CD14-positive monocyte (primary cell): Measurements from ENCODE around the gene LOXL3. TPM values are rescaled to one million over a fixed set of nuclear protein-coding genes. Genes with fewer than 3 reads are reported as not detected.
A peak's percentile ranks its signal among the peaks of the same experiment; 100 is the strongest.

Experiments
- DNase-seq, 3 donors: peaks; one replicate each; pipeline ENCODE4 v3.0.0-alpha.2; 2011 to 2022
- H2AFZ ChIP-seq: 2 replicates; pipeline ENCODE4 v1.6.0; 2012; ENCODE audit warnings: mild to moderate bottlenecking, low read depth, low read length, inconsistent platforms; ENCODE audit not compliant: insufficient read depth, poor library complexity, severe bottlenecking
- H3K27ac ChIP-seq, 2 donors: 1 replicate in 1 of 2; 2 replicates in 1 of 2; pipeline ENCODE4 v1.5.1; 2012 to 2013; ENCODE audit warnings: low read length in 2 of 2, control low read depth in 1 of 2, inconsistent platforms in 1 of 2, low read depth in 1 of 2, mild to moderate bottlenecking in 1 of 2
- H3K27me3 ChIP-seq, 2 donors: one replicate each; pipeline versions ENCODE4 v1.6.0 to v1.6.1; 2011 to 2013; ENCODE audit warnings: low read length in 2 of 2; ENCODE audit not compliant: control insufficient read depth in 2 of 2, insufficient read depth in 2 of 2
- H3K36me3 ChIP-seq, 2 donors: replicated peaks in 1 of 2; 1 replicate in 1 of 2; 2 replicates in 1 of 2; pipeline versions ENCODE4 v1.5.1 to v1.6.1; 2012 to 2013; ENCODE audit warnings: low read length in 2 of 2, control low read depth in 1 of 2, inconsistent platforms in 1 of 2, mild to moderate bottlenecking in 1 of 2; ENCODE audit not compliant: insufficient read depth in 2 of 2, control insufficient read depth in 1 of 2
- H3K4me1 ChIP-seq, 2 donors: 1 replicate in 1 of 2; 2 replicates in 1 of 2; pipeline versions ENCODE4 v1.5.1 to v1.6.1; 2012 to 2013; ENCODE audit warnings: low read length in 2 of 2, control low read depth in 1 of 2, inconsistent platforms in 1 of 2, mild to moderate bottlenecking in 1 of 2, moderate library complexity in 1 of 2; ENCODE audit not compliant: insufficient read depth in 2 of 2, control insufficient read depth in 1 of 2
- H3K4me2 ChIP-seq: replicated peaks from 2 replicates; pipeline ENCODE3; 2012; ENCODE audit warnings: low read length, moderate library complexity, mild to moderate bottlenecking; ENCODE audit not compliant: poor library complexity, severe bottlenecking; ENCODE audit errors: extremely low read depth
- H3K4me3 ChIP-seq, 3 experiments: fragments of 200-600 bp in 1 of 3; sonication (generic) in 1 of 3; replicated peaks in 1 of 3; 1 replicate in 2 of 3; 2 replicates in 1 of 3; pipeline ENCODE4 v1.5.1; 2011 to 2013; ENCODE audit warnings: low read length in 3 of 3, mild to moderate bottlenecking in 3 of 3, control low read depth in 2 of 3, low read depth in 2 of 3, inconsistent platforms in 1 of 3, moderate library complexity in 1 of 3
- H3K79me2 ChIP-seq: 2 replicates; pipeline ENCODE4 v1.6.0; 2012; ENCODE audit warnings: mild to moderate bottlenecking, control low read depth, inconsistent platforms, low read length, moderate library complexity; ENCODE audit not compliant: insufficient read depth
- H3K9ac ChIP-seq: 2 replicates; pipeline ENCODE4 v1.6.0; 2017; ENCODE audit warnings: low read length, mild to moderate bottlenecking; ENCODE audit not compliant: insufficient read depth, poor library complexity, severe bottlenecking
- H3K9me3 ChIP-seq, 2 donors: replicated peaks in 1 of 2; 1 replicate in 1 of 2; 2 replicates in 1 of 2; pipeline versions ENCODE4 v1.5.1 to v1.6.1; 2012 to 2013; ENCODE audit warnings: low read length in 2 of 2, control low read depth in 1 of 2; ENCODE audit not compliant: control insufficient read depth in 1 of 2, insufficient read depth in 1 of 2
- H4K20me1 ChIP-seq: 2 replicates; pipeline ENCODE4 v1.6.0; 2012; ENCODE audit warnings: mild to moderate bottlenecking, low read length, control low read depth, moderate library complexity; ENCODE audit not compliant: insufficient read depth
- H3K27ac Mint-ChIP-seq, 7 donors: one replicate each; pipeline ENCODE4 v1.8.0; 2020; ENCODE audit warnings: mild to moderate bottlenecking in 7 of 7, mixed read lengths in 7 of 7, moderate library complexity in 6 of 7, inconsistent platforms in 2 of 7
- H3K27me3 Mint-ChIP-seq, 3 donors: one replicate each; pipeline ENCODE4 v1.8.0; 2021 to 2022; ENCODE audit warnings: low read depth in 3 of 3, mild to moderate bottlenecking in 3 of 3, mixed read lengths in 3 of 3, moderate library complexity in 3 of 3, inconsistent platforms in 1 of 3
- H3K36me3 Mint-ChIP-seq, 2 donors: one replicate each; pipeline ENCODE4 v1.8.0; 2020; ENCODE audit warnings: mixed read lengths in 2 of 2, inconsistent platforms in 1 of 2, mild to moderate bottlenecking in 1 of 2
- H3K4me1 Mint-ChIP-seq: one replicate; pipeline ENCODE4 v1.8.0; 2020; ENCODE audit warnings: mild to moderate bottlenecking, mixed read lengths
- H3K4me3 Mint-ChIP-seq, 2 donors: one replicate each; pipeline ENCODE4 v1.8.0; 2020; ENCODE audit warnings: mild to moderate bottlenecking in 2 of 2, mixed read lengths in 2 of 2, moderate library complexity in 1 of 2
- H3K9me3 Mint-ChIP-seq, 7 donors: one replicate each; pipeline ENCODE4 v1.8.0; 2020 to 2022; ENCODE audit warnings: mixed read lengths in 7 of 7, mild to moderate bottlenecking in 6 of 7, moderate library complexity in 6 of 7, inconsistent platforms in 2 of 7
- CTCF ChIP-seq: fragments of 200-600 bp; IDR thresholded peaks from one replicate; pipeline ENCODE4 v1.8.0; 2022; ENCODE audit warnings: antibody characterized with exemption, mild to moderate bottlenecking
- WGBS: methylation state at CpG from one replicate; pipeline ENCODE4 v1.1.5; 2013; ENCODE audit warnings: missing lambda C conversion rate; ENCODE audit not compliant: insufficient coverage; 5-methylcytosine and 5-hydroxymethylcytosine counted together
- intact Hi-C, 2 donors: fragments of 100-400 bp; cut with micrococcal nuclease; formaldehyde crosslinking; loops; one replicate each; pipeline versions ENCODE4 v1.15.0 to v1.15.1; 2023
- polyA plus RNA-seq, 3 donors: library from polyadenylated mRNA; depleted of rRNA in 1 of 3; unstranded in 2 of 3; stranded (reverse) in 1 of 3; fragments of 300-500 nt in 2 of 3; fragments of >200 nt in 1 of 3; fragmentation: Illumina TruSeq in 2 of 3; gene quantifications; 1 replicate in 2 of 3; 2 replicates in 1 of 3; pipeline ENCODE4 v1.2.3, GENCODE V29; 2012 to 2021

Gene LOXL3
- polyA plus RNA-seq, 3 donors = 18.2 to 35.0 (median 18.5) TPM

- no CpG with 5 or more reads among the region's 2 CpGs for WGBS
- H3K4me1 ChIP-seq = peaks cover 52 to 59% of the 10 kb centered on the region in 2 donors
- DNase-seq = no peak
- no peak overlapping the region for H3K4me3 ChIP-seq
- no peak overlapping the region for H3K27ac ChIP-seq
- Mint-ChIP-seq H3K27ac (peak overlapping the region in 1 of 7 donors; percentile 57), H3K9me3 (no peaks in the 10 kb centered on the region), H3K36me3 (no peaks in the 10 kb centered on the region), H3K4me3 (no peak overlapping the region), H3K4me1 (peaks cover 51% of the 10 kb centered on the region), H3K27me3 (peaks cover 0 to 1% (median 0%) of the 10 kb centered on the region in 3 donors)
- no peak for TF ChIP-seq CTCF
- no peaks in the 10 kb centered on the region for H3K79me2 ChIP-seq
- H3K9me3 ChIP-seq = no peaks in the 10 kb centered on the region
- no peak overlapping the region for H2AFZ ChIP-seq
- H4K20me1 ChIP-seq = no peaks in the 10 kb centered on the region
- no peaks in the 10 kb centered on the region for H3K27me3 ChIP-seq
- no peak overlapping the region for H3K9ac ChIP-seq
- intact Hi-C loops = loop anchor here in 1 of 2 donors (10.0 kb wide), 1 partner anchor 47 kb away; no protein-coding TSS in a partner anchor
- no peaks in the 10 kb centered on the region for H3K36me3 ChIP-seq
- no peak overlapping the region for H3K4me2 ChIP-seq
Observed at GRCh38 chr2:74582184-74582583, 28.4 kb upstream of the LOXL3 start.

GRCh38 chr2:74581463-74581862 lies 27.7 kb upstream of the LOXL3 start:
- WGBS = 100% methylated on average over 1 of the region's 3 CpGs
- no peaks in the 10 kb centered on the region for H3K36me3 ChIP-seq
- Mint-ChIP-seq H3K27ac (no peak overlapping the region), H3K9me3 (no peaks in the 10 kb centered on the region), H3K4me3 (no peak overlapping the region), H3K36me3 (no peaks in the 10 kb centered on the region), H3K4me1 (peaks cover 57% of the 10 kb centered on the region), H3K27me3 (peaks cover 0 to 1% (median 0%) of the 10 kb centered on the region in 3 donors)
- H3K27ac ChIP-seq = no peak overlapping the region
- H2AFZ ChIP-seq = no peak overlapping the region
- no peak overlapping the region for H3K4me2 ChIP-seq
- no peaks in the 10 kb centered on the region for H4K20me1 ChIP-seq
- intact Hi-C loops = loop anchor here in 1 of 2 donors (10.0 kb wide), 1 partner anchor 47 kb away; no protein-coding TSS in a partner anchor
- H3K4me3 ChIP-seq = no peak overlapping the region
- no peak for DNase-seq
- H3K27me3 ChIP-seq = no peaks in the 10 kb centered on the region
- peaks cover 57 to 63% of the 10 kb centered on the region in 2 donors for H3K4me1 ChIP-seq
- H3K9me3 ChIP-seq = no peaks in the 10 kb centered on the region
- no peak for TF ChIP-seq CTCF
- H3K9ac ChIP-seq = no peak overlapping the region
- no peaks in the 10 kb centered on the region for H3K79me2 ChIP-seq
